Right lobe of liver (tissue), 6 donors: Measurements from ENCODE around the gene COL23A1. TPM values are rescaled to one million over a fixed set of nuclear protein-coding genes. Genes with fewer than 3 reads are reported as not detected.

ENCODE experiments used
- ATAC-seq, 4 donors: fragments of 200-7000 bp; cut with Tn5 transposase; one replicate each; pipeline ENCODE4 v1.9.1; 2020; ENCODE audit warnings: mild to moderate bottlenecking in 4 of 4, moderate library complexity in 4 of 4
- DNase-seq, 3 donors: peaks; one replicate each; pipeline ENCODE4 v3.0.0-alpha.2; 2020
- H3K27ac ChIP-seq, 3 donors: fragments of 200-600 bp; one replicate each; pipeline ENCODE4 v1.8.0; 2022
- H3K27me3 ChIP-seq, 2 donors: fragments of 200-600 bp; one replicate each; pipeline ENCODE4 v1.8.0; 2022
- H3K36me3 ChIP-seq, 4 donors: fragments of 200-600 bp; sonication (generic) in 1 of 4; one replicate each; pipeline versions ENCODE4 v1.5.1 to v1.8.0; 2017 to 2022; ENCODE audit warnings: control low read depth in 1 of 4
- H3K4me1 ChIP-seq, 4 donors: fragments of 200-600 bp; sonication (generic) in 1 of 4; one replicate each; pipeline versions ENCODE4 v1.5.1 to v1.8.0; 2017 to 2022; ENCODE audit warnings: control low read depth in 1 of 4
- H3K4me3 ChIP-seq, 3 donors: fragments of 200-600 bp; one replicate each; pipeline ENCODE4 v1.8.0; 2022
- H3K9me3 ChIP-seq, 4 donors: fragments of 200-600 bp; sonication (generic) in 1 of 4; one replicate each; pipeline versions ENCODE4 v1.5.1 to v1.8.0; 2017 to 2022; ENCODE audit warnings: control low read depth in 1 of 4
- CTCF ChIP-seq, 4 donors: fragments of 200-600 bp in 3 of 4; fragments of 450-650 bp in 1 of 4; IDR thresholded peaks; one replicate each; pipeline versions ENCODE4 v1.5.1 to v1.8.0; 2016 to 2022; ENCODE audit warnings: antibody characterized with exemption in 4 of 4, mild to moderate bottlenecking in 2 of 4
- POLR2A ChIP-seq: fragments of 450-650 bp; IDR thresholded peaks from one replicate; pipeline ENCODE4 v1.6.1; 2017; ENCODE audit warnings: antibody characterized with exemption, mild to moderate bottlenecking
- WGBS: methylation state at CpG from one replicate; pipeline ENCODE4 v1.1.6; 2018; ENCODE audit warnings: low coverage, low lambda C conversion rate; ENCODE audit not compliant: insufficient coverage; ENCODE audit errors: missing lambda C conversion rate; 5-methylcytosine and 5-hydroxymethylcytosine counted together
- intact Hi-C, 2 donors: fragments of 100-400 bp; cut with DNase I; formaldehyde crosslinking; loops; one replicate each; pipeline versions ENCODE4 v1.11.2 to v1.14.1; 2022
- total RNA-seq, 6 experiments: library from RNA; depleted of rRNA in 2 of 6; stranded (reverse); fragments of >200 nt in 2 of 6; fragmentation: NEBNext Ultra II Directional in 3 of 6; extraction: Animal tissue kit (Norgen Biotek cat#: 25700) in 3 of 6; gene quantifications; one replicate each; pipeline versions ENCODE4 v1.1.0 to v1.2.4, GENCODE V29; 2016 to 2023
- donor health status: DM: no; HTN: yes; CAD: no.
- donor health status: DM: no; HTN: no; CAD: no.
- donor health status: DM: no; HTN: no; CAD: no.
- donor health status: DM: no; HTN: yes; CAD: no.
- donor health status: DM: no; HTN: yes; CAD: no.

The COL23A1 gene
- total RNA-seq, 6 experiments from 2014 or later = 0.25 to 1.2 (median 0.50) TPM

- TF ChIP-seq POLR2A (peak; percentile 59), CTCF (IDR thresholded peaks at IDR 0.05) (no peak)
- intact Hi-C loops = no loop called here
- Histone ChIP-seq H3K9me3 (no peaks in the 10 kb centered on the region), H3K4me3 (peak overlapping the region; percentile 34 to 68 (median 64)), H3K36me3 (no peaks in the 10 kb centered on the region), H3K27ac (peak overlapping the region; percentile 47 to 74 (median 50)), H3K4me1 (peaks cover 0 to 49% (median 19%) of the 10 kb centered on the region in 4 donors), H3K27me3 (no peaks in the 10 kb centered on the region)
- 47% methylated on average over 2 of the region's 11 CpGs for WGBS
- ATAC-seq = peak; percentile 74 to 84 (median 82)
- peak; percentile 83 to 91 (median 88) for DNase-seq
Measured at GRCh38 chr5:178338126-178338749, 252.0 kb downstream of the COL23A1 start.

DNA sequence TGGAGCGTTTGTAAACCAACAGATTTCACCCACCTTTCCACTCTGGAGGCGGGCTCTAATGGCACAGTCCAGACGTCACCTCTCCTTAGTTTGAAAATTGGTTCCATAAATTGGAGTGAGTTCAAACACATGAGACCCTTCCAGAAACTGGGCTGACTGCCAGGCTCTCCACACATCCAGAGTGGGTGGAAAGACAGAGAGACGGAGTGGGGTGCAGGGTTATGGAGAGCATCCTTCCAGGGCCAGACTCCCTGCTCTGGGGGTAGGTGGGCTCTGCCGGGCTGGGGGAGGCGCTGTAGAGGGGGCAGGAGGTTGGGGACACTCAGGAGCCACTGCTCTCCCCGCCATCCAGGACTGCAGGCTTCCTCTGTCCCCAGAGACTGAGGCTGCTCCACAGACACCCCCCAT is 252.9 kb downstream of the COL23A1 start:
- peak overlapping the region in 1 of 3 donors; percentile 47 for H3K27ac ChIP-seq
- no peaks in the 10 kb centered on the region for H3K27me3 ChIP-seq
- peaks cover 0 to 58% (median 21%) of the 10 kb centered on the region in 4 donors for H3K4me1 ChIP-seq
- no peak for ATAC-seq
- WGBS = 40% methylated on average over 3 of the region's 7 CpGs
- DNase-seq = peak in 1 of 3 donors; percentile 30
- TF ChIP-seq POLR2A (no peak), CTCF (IDR thresholded peaks at IDR 0.05) (no peak)
- no peak overlapping the region for H3K4me3 ChIP-seq
- no peaks in the 10 kb centered on the region for H3K9me3 ChIP-seq
- intact Hi-C loops = no loop called here
- no peaks in the 10 kb centered on the region for H3K36me3 ChIP-seq

DNA sequence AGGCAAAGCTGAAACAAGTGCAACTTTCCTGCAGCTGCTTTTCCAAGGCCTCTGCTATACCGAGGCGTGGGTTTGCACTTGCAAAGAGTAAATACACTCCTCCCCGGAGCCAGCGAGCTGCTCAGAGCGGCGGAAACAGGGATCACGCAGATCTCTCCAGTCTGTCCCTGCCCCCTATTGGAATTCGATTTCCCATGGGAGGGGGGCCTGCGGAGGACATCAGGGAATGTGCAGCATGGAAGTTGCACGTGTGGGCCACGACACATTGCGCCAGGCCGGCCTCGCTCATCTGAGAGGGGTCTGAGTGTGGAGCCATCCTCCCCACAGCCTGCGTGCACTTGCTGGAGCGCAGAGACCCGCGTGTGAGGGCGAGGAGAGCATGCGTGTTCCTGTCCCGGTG is 253.3 kb downstream of the COL23A1 start:
- no peaks in the 10 kb centered on the region for H3K27me3 ChIP-seq
- no peaks in the 10 kb centered on the region for H3K36me3 ChIP-seq
- TF ChIP-seq CTCF (IDR thresholded peaks at IDR 0.05) (no peak), POLR2A (peak; percentile 29)
- ATAC-seq (peak; percentile 43 to 58 (median 46)), DNase-seq (peak; percentile 63 to 67 (median 66))
- intact Hi-C loops = no loop called here
- H3K9me3 ChIP-seq = no peaks in the 10 kb centered on the region
- peak overlapping the region in 2 of 3 donors; percentile 46 to 47 for H3K27ac ChIP-seq
- H3K4me1 ChIP-seq = peaks cover under 1 to 63% (median 23%) of the 10 kb centered on the region in 4 donors
- H3K4me3 ChIP-seq = no peak overlapping the region
- 33% methylated on average over 2 of the region's 21 CpGs for whole genome bisulfite sequencing

DNA sequence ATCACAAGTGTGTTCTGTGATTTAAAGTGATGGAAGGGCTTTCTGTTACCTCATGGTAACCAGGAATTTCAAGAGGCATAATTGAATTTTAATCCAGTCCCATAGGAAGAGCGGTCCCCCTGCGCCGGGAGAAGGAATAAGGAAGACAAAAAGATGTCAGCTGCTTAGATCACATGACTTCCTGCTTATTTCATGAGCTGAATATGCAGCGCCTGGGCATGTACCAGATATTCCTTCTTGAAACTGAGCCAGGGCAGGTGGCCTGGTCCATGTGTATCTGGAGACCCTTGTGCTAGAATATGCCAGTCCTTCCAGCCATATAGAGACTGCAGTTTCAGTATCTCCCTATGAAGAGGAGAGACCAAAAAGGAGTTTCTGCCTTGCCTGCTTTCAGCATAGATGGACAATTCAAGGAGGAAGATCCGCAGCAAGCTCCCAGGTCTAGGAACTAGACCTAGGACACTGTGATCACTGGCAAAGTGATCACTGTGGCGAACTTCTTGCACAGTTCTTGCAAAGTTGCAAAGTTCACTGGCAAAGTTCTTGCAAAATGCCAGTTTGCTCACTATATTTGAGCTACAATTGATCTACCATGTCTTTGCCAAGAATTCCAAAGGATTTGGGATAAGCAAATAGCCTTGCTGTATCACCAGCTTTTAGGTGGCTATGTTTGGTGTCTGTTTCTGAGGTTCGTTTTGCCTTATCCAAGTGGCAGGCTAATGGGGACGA is 254.7 kb downstream of the COL23A1 start:
- ATAC-seq (peak; percentile 2 to 46 (median 14)), DNase-seq (peak in 2 of 3 donors; percentile 17 to 74)
- TF ChIP-seq CTCF (IDR thresholded peaks at IDR 0.05) (no peak), POLR2A (peak; percentile 27)
- no peaks in the 10 kb centered on the region for H3K27me3 ChIP-seq
- H3K4me1 ChIP-seq = peaks cover 6 to 77% (median 32%) of the 10 kb centered on the region in 4 donors
- H3K4me3 ChIP-seq = no peak overlapping the region
- peak overlapping the region; percentile 22 to 47 (median 43) for H3K27ac ChIP-seq
- 28% methylated on average over 8 of the region's 8 CpGs for WGBS
- no peaks in the 10 kb centered on the region for H3K9me3 ChIP-seq
- no peaks in the 10 kb centered on the region for H3K36me3 ChIP-seq
- intact Hi-C loops = no loop called here
